ENCODE data around the gene HS3ST2.
"Not testable (repeated sequence)": the region's sequence is repeated elsewhere in the genome, so short reads cannot be mapped to it uniquely, and the experiment has no call there.

HS3ST2 gene

GRCh38 chr16:22789281-22789945 is 24.5 kb upstream of the HS3ST2 start:
- peaks cover 2% of the 10 kb centered on the region for H3K4me1 Mint-ChIP-seq (ENCODE audit: low read depth)
- H3K27ac Mint-ChIP-seq, result no peak overlapping the region
- H3K36me3 Mint-ChIP-seq (ENCODE audit: low read depth), result no peaks in the 10 kb centered on the region
- peaks cover 4% of the 10 kb centered on the region for H3K9me3 Mint-ChIP-seq
- H3K4me3 Mint-ChIP-seq, result no peak overlapping the region
- DNase-seq, result no peak
- peaks cover 26% of the 10 kb centered on the region for H3K27me3 Mint-ChIP-seq

GRCh38 chr16:22797551-22797950 is 16.4 kb upstream of the HS3ST2 start:
- Mint-ChIP-seq H3K36me3 (ENCODE audit: low read depth) (no peaks in the 10 kb centered on the region), H3K9me3 (peaks cover 8% of the 10 kb centered on the region)

GRCh38 chr16:22799113-22799512 is 14.8 kb upstream of the HS3ST2 start:
- Mint-ChIP-seq H3K9me3 (peaks cover 7% of the 10 kb centered on the region), H3K4me1 (ENCODE audit: low read depth) (no peaks in the 10 kb centered on the region), H3K27ac (no peak overlapping the region), H3K4me3 (no peak overlapping the region), H3K27me3 (peaks cover 46% of the 10 kb centered on the region), H3K36me3 (ENCODE audit: low read depth) (no peaks in the 10 kb centered on the region)
- DNase-seq, result no peak

More at GRCh38 chr16:22797551-22797950, 16.4 kb upstream of the HS3ST2 start:
- no peak overlapping the region for H3K4me3 Mint-ChIP-seq
- no peak for DNase-seq
- H3K27me3 Mint-ChIP-seq, result peaks cover 37% of the 10 kb centered on the region
- no peak overlapping the region for H3K27ac Mint-ChIP-seq
- H3K4me1 Mint-ChIP-seq (ENCODE audit: low read depth), result no peaks in the 10 kb centered on the region

GRCh38 chr16:22804893-22805292 is 9.1 kb upstream of the HS3ST2 start:
- H3K9me3 Mint-ChIP-seq, result no peaks in the 10 kb centered on the region
- H3K4me1 Mint-ChIP-seq (ENCODE audit: low read depth), result no peaks in the 10 kb centered on the region
- no peaks in the 10 kb centered on the region for H3K36me3 Mint-ChIP-seq (ENCODE audit: low read depth)
- peaks cover 24% of the 10 kb centered on the region for H3K27me3 Mint-ChIP-seq
- no peak overlapping the region for H3K4me3 Mint-ChIP-seq
- no peak overlapping the region for H3K27ac Mint-ChIP-seq
- DNase-seq, result no peak

- no peak overlapping the region for H3K4me3 Mint-ChIP-seq
- H3K9me3 Mint-ChIP-seq, result no peaks in the 10 kb centered on the region
- H3K36me3 Mint-ChIP-seq (ENCODE audit: low read depth), result no peaks in the 10 kb centered on the region
- H3K27ac Mint-ChIP-seq, result no peak overlapping the region
- H3K27me3 Mint-ChIP-seq, result peaks cover 28% of the 10 kb centered on the region
- no peak for DNase-seq
- no peaks in the 10 kb centered on the region for H3K4me1 Mint-ChIP-seq (ENCODE audit: low read depth)
Observed at GRCh38 chr16:22805326-22805725, 8.6 kb upstream of the HS3ST2 start.

GRCh38 chr16:22806811-22807210 is 7.2 kb upstream of the HS3ST2 start:
- no peaks in the 10 kb centered on the region for H3K9me3 Mint-ChIP-seq
- H3K27ac Mint-ChIP-seq, result no peak overlapping the region
- DNase-seq, result no peak
- peaks cover 39% of the 10 kb centered on the region for H3K27me3 Mint-ChIP-seq
- H3K4me1 Mint-ChIP-seq (ENCODE audit: low read depth), result no peaks in the 10 kb centered on the region
- no peak overlapping the region for H3K4me3 Mint-ChIP-seq
- no peaks in the 10 kb centered on the region for H3K36me3 Mint-ChIP-seq (ENCODE audit: low read depth)

- Mint-ChIP-seq H3K27ac (no peak overlapping the region), H3K27me3 (peaks cover 48% of the 10 kb centered on the region), H3K36me3 (ENCODE audit: low read depth) (no peaks in the 10 kb centered on the region), H3K4me3 (no peak overlapping the region), H3K9me3 (no peaks in the 10 kb centered on the region), H3K4me1 (ENCODE audit: low read depth) (peaks cover 8% of the 10 kb centered on the region)
- no peak for DNase-seq
Observed at GRCh38 chr16:22810226-22810625, 3.7 kb upstream of the HS3ST2 start.

GRCh38 chr16:22813223-22813947 is 577 bp upstream of the HS3ST2 start:
- DNase-seq, result peak; percentile 49
- Mint-ChIP-seq H3K4me3 (no peak overlapping the region), H3K27ac (no peak overlapping the region), H3K9me3 (no peaks in the 10 kb centered on the region), H3K4me1 (ENCODE audit: low read depth) (peaks cover 8% of the 10 kb centered on the region), H3K36me3 (ENCODE audit: low read depth) (no peaks in the 10 kb centered on the region), H3K27me3 (peaks cover 71% of the 10 kb centered on the region)

- Mint-ChIP-seq H3K4me3 (no peak overlapping the region), H3K27ac (no peak overlapping the region), H3K36me3 (ENCODE audit: low read depth) (no peaks in the 10 kb centered on the region), H3K4me1 (ENCODE audit: low read depth) (peaks cover 8% of the 10 kb centered on the region), H3K9me3 (no peaks in the 10 kb centered on the region), H3K27me3 (peaks cover 69% of the 10 kb centered on the region)
- no peak for DNase-seq
Observed at GRCh38 chr16:22814711-22815105, 746 bp downstream of the HS3ST2 start.

GRCh38 chr16:22815863-22816262 is 1.9 kb downstream of the HS3ST2 start:
- no peak overlapping the region for H3K4me3 Mint-ChIP-seq
- H3K27me3 Mint-ChIP-seq, result peaks cover 59% of the 10 kb centered on the region
- no peaks in the 10 kb centered on the region for H3K9me3 Mint-ChIP-seq
- H3K4me1 Mint-ChIP-seq (ENCODE audit: low read depth), result peaks cover 8% of the 10 kb centered on the region
- H3K27ac Mint-ChIP-seq, result no peak overlapping the region
- no peaks in the 10 kb centered on the region for H3K36me3 Mint-ChIP-seq (ENCODE audit: low read depth)
- no peak for DNase-seq

GRCh38 chr16:22816475-22816874 is 2.5 kb downstream of the HS3ST2 start:
- Mint-ChIP-seq H3K36me3 (ENCODE audit: low read depth) (no peaks in the 10 kb centered on the region), H3K9me3 (no peaks in the 10 kb centered on the region), H3K27ac (no peak overlapping the region), H3K4me3 (no peak overlapping the region), H3K4me1 (ENCODE audit: low read depth) (peaks cover 8% of the 10 kb centered on the region), H3K27me3 (peaks cover 54% of the 10 kb centered on the region)
- DNase-seq, result no peak

- H3K4me1 Mint-ChIP-seq (ENCODE audit: low read depth); DNase-seq; H3K9me3 Mint-ChIP-seq; H3K4me3 Mint-ChIP-seq; H3K36me3 Mint-ChIP-seq (ENCODE audit: low read depth); H3K27ac Mint-ChIP-seq: not testable (repeated sequence)
- H3K27me3 Mint-ChIP-seq, result peaks cover 37% of the 10 kb centered on the region
Observed at GRCh38 chr16:22818736-22819135, 4.8 kb downstream of the HS3ST2 start.

- Mint-ChIP-seq H3K27me3 (peaks cover 23% of the 10 kb centered on the region), H3K4me3 (no peak overlapping the region), H3K36me3 (ENCODE audit: low read depth) (no peaks in the 10 kb centered on the region), H3K9me3 (no peaks in the 10 kb centered on the region), H3K27ac (no peak overlapping the region), H3K4me1 (ENCODE audit: low read depth) (no peaks in the 10 kb centered on the region)
- DNase-seq, result no peak
Observed at GRCh38 chr16:22838681-22839080, 24.7 kb downstream of the HS3ST2 start.

GRCh38 chr16:22842031-22842430 is 28.1 kb downstream of the HS3ST2 start:
- not testable (repeated sequence) for DNase-seq; H3K9me3 Mint-ChIP-seq; H3K4me1 Mint-ChIP-seq (ENCODE audit: low read depth); H3K36me3 Mint-ChIP-seq (ENCODE audit: low read depth); H3K4me3 Mint-ChIP-seq; H3K27ac Mint-ChIP-seq
- H3K27me3 Mint-ChIP-seq, result peaks cover 32% of the 10 kb centered on the region

- Mint-ChIP-seq H3K9me3 (no peaks in the 10 kb centered on the region), H3K36me3 (ENCODE audit: low read depth) (no peaks in the 10 kb centered on the region), H3K4me3 (no peak overlapping the region), H3K27ac (no peak overlapping the region), H3K4me1 (ENCODE audit: low read depth) (no peaks in the 10 kb centered on the region), H3K27me3 (peaks cover 33% of the 10 kb centered on the region)
- DNase-seq, result no peak
Observed at GRCh38 chr16:22843122-22843521, 29.2 kb downstream of the HS3ST2 start.

Data from activated T-cell treated with anti-CD3 and anti-CD28 coated beads, Interleukin-2, amount 50 U/mL, for 24 hours (primary cell).